OCI-LY1 (cell line): ENCODE results near the gene HIPK4.

ENCODE experiments used
- EZH2 ChIP-seq: fragments of 200-600 bp; sonication (generic), shearing (Covaris generic); IDR thresholded peaks from 2 replicates; pipeline ENCODE4 v1.8.0; 2017; ENCODE audit warnings: borderline replicate concordance, mixed run types, mild to moderate bottlenecking, antibody characterized with exemption, low read length, moderate library complexity, mixed read lengths
- TF ChIP-seq, protein P1 (sequence below): fragments of 200-600 bp; sonication (generic), shearing (Covaris generic); IDR thresholded peaks from 2 replicates; pipeline ENCODE4 v1.5.1; 2017; ENCODE audit warnings: mild to moderate bottlenecking, antibody characterized with exemption, low read length, moderate library complexity, mixed read lengths

DNA sequence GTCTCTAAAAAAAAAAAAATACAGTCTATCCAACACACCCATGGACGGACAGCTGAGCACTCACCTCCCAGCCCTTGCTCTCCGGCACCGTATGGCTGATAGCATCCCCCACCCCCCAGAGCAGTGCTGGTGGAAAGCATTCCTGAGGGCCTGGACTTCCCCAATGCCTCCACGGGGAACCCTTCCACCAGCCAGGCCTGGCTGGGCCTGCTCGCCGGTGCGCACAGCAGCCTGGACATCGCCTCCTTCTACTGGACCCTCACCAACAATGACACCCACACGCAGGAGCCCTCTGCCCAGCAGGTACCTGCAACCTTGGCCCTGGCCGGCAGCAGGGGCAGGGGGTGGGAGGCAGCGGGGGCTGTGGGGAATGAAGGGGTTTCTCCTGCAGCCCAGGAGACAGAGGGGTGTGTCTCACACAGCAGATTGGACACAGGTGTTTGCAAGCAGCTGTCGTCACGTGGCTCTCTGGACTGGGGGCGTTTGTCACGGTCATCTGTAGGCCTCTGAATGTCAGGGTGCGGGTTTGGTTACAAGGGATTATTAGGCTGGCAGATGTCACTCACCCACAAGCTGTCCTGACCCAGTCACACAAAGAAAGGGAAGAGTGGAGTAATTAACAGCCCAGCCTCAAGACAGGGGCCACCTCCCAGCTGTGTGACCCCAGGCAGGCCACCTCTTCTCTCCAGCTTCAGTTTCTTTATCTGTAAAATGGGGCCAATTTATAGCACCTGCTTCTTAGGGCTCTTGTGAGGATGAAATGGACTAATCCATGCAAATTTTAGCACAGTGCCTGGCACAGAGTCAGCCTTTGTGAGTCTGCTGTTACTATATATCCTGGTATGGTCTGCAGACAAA is 22.2 kb downstream of the HIPK4 start:
- TF ChIP-seq, protein P1, sequence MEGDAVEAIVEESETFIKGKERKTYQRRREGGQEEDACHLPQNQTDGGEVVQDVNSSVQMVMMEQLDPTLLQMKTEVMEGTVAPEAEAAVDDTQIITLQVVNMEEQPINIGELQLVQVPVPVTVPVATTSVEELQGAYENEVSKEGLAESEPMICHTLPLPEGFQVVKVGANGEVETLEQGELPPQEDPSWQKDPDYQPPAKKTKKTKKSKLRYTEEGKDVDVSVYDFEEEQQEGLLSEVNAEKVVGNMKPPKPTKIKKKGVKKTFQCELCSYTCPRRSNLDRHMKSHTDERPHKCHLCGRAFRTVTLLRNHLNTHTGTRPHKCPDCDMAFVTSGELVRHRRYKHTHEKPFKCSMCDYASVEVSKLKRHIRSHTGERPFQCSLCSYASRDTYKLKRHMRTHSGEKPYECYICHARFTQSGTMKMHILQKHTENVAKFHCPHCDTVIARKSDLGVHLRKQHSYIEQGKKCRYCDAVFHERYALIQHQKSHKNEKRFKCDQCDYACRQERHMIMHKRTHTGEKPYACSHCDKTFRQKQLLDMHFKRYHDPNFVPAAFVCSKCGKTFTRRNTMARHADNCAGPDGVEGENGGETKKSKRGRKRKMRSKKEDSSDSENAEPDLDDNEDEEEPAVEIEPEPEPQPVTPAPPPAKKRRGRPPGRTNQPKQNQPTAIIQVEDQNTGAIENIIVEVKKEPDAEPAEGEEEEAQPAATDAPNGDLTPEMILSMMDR, result no peak
- TF ChIP-seq EZH2, result no peak
